Heart right ventricle (tissue), 16 donors: ENCODE results near the gene COX15. TPM values are rescaled to one million over a fixed set of nuclear protein-coding genes. Genes with fewer than 3 reads are reported as not detected.
A peak's percentile ranks its signal among the peaks of the same experiment; 100 is the strongest.

Experiments used
- ATAC-seq, 8 donors: fragments of 200-7000 bp; cut with Tn5 transposase; one replicate each; pipeline ENCODE4 v1.9.1; 2020; ENCODE audit warnings: mild to moderate bottlenecking in 8 of 8, moderate library complexity in 8 of 8, moderate number of reproducible peaks in 1 of 8
- DNase-seq, 2 donors: peaks; one replicate each; pipeline ENCODE4 v3.0.0-alpha.2; 2020
- H3K27ac ChIP-seq, 10 donors: fragments of 200-600 bp; sonication (generic) in 2 of 10; one replicate each; pipeline versions ENCODE4 v1.5.0 to v1.8.0; 2020 to 2022; ENCODE audit warnings: mild to moderate bottlenecking in 3 of 10
- H3K27me3 ChIP-seq, 7 donors: fragments of 200-600 bp; one replicate each; pipeline ENCODE4 v1.8.0; 2021 to 2022; ENCODE audit warnings: mild to moderate bottlenecking in 2 of 7
- H3K36me3 ChIP-seq, 9 donors: fragments of 200-600 bp; sonication (generic) in 1 of 9; one replicate each; pipeline versions ENCODE4 v1.5.0 to v1.8.0; 2020 to 2022; ENCODE audit warnings: mild to moderate bottlenecking in 2 of 9
- H3K4me1 ChIP-seq, 9 donors: fragments of 200-600 bp; sonication (generic) in 1 of 9; one replicate each; pipeline versions ENCODE4 v1.5.0 to v1.8.0; 2020 to 2022; ENCODE audit warnings: mild to moderate bottlenecking in 4 of 9
- H3K4me3 ChIP-seq, 10 donors: fragments of 200-600 bp; sonication (generic) in 2 of 10; one replicate each; pipeline versions ENCODE4 v1.5.0 to v1.8.0; 2020 to 2022; ENCODE audit warnings: mild to moderate bottlenecking in 7 of 10, moderate library complexity in 2 of 10
- H3K9me3 ChIP-seq, 11 donors: fragments of 200-600 bp in 10 of 11; sonication (generic) in 2 of 11; one replicate each; pipeline versions ENCODE4 v1.5.0 to v1.8.0; 2013 to 2022; ENCODE audit warnings: mild to moderate bottlenecking in 2 of 11, control low read depth in 1 of 11, moderate library complexity in 1 of 11
- whole genome bisulfite sequencing, 2 donors: extraction: QIAGEN DNeasy Blood & Tissue Kit; methylation state at CpG; one replicate each; pipeline ENCODE4 v1.1.7; 2013; ENCODE audit warnings: inconsistent platforms in 1 of 2; 5-methylcytosine and 5-hydroxymethylcytosine counted together
- intact Hi-C, 10 donors: fragments of 100-400 bp; cut with DNase I; formaldehyde crosslinking; loops; one replicate each; pipeline versions ENCODE4 v1.11.1 to v1.14.2; 2022
- polyA plus RNA-seq, 2 donors: library from polyadenylated mRNA; stranded (reverse); fragments of 200-250 nt; gene quantifications; one replicate each; pipeline ENCODE4 v1.2.3, GENCODE V29; 2013
- total RNA-seq, 10 donors: library from RNA; stranded (reverse); fragmentation: NEBNext Ultra II Directional in 3 of 10; extraction: Animal tissue kit (Norgen Biotek cat#: 25700) in 3 of 10; gene quantifications; one replicate each; pipeline versions ENCODE4 v1.2.1 to v1.2.4, GENCODE V29; 2021 to 2023
- TF ChIP-seq, protein P1 (sequence below), 9 donors: fragments of 200-600 bp; sonication (generic) in 2 of 9; IDR thresholded peaks; one replicate each; pipeline versions ENCODE4 v1.5.0 to v1.8.0; 2021 to 2022; ENCODE audit warnings: antibody characterized with exemption in 9 of 9, mild to moderate bottlenecking in 5 of 9, moderate library complexity in 1 of 9
- donor health status: Arrhythmogenic right ventricular cardiomyopathy.
- donor health status: ischemic (EF 13 %, LVEDD 7.1; RV severe dilation, severe dysfunction).
- donor health status: healthy with polysubstance abuse.
- donor health status: DM: no; HTN: yes; CAD: no.
- donor health status: DM: no; HTN: no; CAD: no.
- donor health status: ischemic (EF 25% LVEDD 6.9; RV normal size, moderate dysfunction).
- donor health status: ischemic (EF 25% LVEDD 5.7; RV mildly dilated, moderate dysfunction).
- donor health status: healthy.
- donor health status: DM: yes; HTN: yes; CAD: no.
- donor health status: Ischemic cardiomyopathy.
- donor health status: ischemic (EF 35%, LVEDD 5.7; RV mildly dilated, moderate dysfunction).
- donor health status: nonischemic (EF 11% LVEDD 7.7; RV severe dilation, severe dysfunction).
- donor health status: DM: yes; HTN: yes; CAD: no.
- donor health status: PGD.
- donor health status: ischemic (EF 29% LVEDD 5.4; RV normal size, mild dysfunction).
- donor health status: nonischemic (EF 23%, LVEDD 6.1; RV moderate dilation, normal function).

COX15 gene
- total and polyA plus RNA-seq, 12 donors = 12.5 to 47.2 (median 38.1) TPM

DNA sequence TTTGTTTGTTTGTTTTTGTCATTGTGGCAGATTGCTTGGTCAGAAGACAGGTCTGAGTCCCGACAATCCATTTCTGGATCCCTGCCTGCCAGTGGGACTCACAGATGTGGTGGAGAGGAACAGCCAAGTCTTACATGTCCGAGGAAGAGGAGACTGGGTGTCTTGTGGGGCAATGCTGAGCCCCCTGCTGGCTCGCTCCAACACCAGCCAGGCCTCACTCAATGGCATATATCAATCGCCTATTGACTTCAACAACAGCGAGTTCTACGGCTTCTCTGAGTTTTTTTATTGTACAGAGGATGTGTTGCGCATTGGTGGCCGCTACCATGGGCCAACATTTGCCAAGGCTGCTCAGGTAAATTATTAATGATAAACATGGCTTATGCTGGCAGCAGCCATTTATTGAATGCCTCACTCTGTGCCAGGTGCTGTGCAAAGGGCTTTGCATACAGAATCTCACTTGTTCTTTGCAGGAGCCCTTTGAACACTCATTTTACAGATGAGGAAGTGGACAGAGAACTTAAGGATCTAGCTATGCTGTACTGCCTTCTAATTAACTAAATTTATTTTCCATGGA, 33.3 kb downstream of the COX15 start:
- Histone ChIP-seq H3K4me3 (no peak overlapping the region), H3K9me3 (no peaks in the 10 kb centered on the region), H3K36me3 (peaks cover 0 to 98% (median 26%) of the 10 kb centered on the region in 9 donors), H3K27ac (no peak overlapping the region), H3K4me1 (no peaks in the 10 kb centered on the region), H3K27me3 (no peaks in the 10 kb centered on the region)
- ATAC-seq (no peak), DNase-seq (no peak)
- intact Hi-C loops = no loop called here
- TF ChIP-seq, protein P1, sequence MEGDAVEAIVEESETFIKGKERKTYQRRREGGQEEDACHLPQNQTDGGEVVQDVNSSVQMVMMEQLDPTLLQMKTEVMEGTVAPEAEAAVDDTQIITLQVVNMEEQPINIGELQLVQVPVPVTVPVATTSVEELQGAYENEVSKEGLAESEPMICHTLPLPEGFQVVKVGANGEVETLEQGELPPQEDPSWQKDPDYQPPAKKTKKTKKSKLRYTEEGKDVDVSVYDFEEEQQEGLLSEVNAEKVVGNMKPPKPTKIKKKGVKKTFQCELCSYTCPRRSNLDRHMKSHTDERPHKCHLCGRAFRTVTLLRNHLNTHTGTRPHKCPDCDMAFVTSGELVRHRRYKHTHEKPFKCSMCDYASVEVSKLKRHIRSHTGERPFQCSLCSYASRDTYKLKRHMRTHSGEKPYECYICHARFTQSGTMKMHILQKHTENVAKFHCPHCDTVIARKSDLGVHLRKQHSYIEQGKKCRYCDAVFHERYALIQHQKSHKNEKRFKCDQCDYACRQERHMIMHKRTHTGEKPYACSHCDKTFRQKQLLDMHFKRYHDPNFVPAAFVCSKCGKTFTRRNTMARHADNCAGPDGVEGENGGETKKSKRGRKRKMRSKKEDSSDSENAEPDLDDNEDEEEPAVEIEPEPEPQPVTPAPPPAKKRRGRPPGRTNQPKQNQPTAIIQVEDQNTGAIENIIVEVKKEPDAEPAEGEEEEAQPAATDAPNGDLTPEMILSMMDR (IDR thresholded peaks at IDR 0.05) = peak in 1 of 9 donors; percentile 14
- WGBS, 2 donors = 85 to 87% methylated on average over 8 of the region's 8 CpGs

DNA sequence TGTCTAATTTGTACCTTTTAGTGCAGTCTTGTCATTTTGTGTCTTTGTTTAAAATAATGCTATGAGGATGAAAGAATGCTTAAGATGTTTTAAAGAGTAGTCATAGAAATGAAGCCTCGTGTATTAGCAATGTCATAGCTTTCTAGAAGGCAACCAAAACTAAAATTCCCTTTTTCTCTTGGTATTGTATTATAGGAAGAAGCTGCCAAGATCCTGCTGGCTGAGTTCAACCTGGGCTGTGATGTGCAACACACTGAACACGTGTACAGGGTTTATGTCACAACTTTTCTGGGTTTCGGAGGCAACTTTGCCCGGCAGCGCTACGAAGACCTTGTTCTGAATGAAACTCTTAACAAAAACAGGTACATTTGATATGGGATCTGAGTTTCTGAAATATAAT, 36.2 kb downstream of the COX15 start:
- 94 to 96% methylated on average over 6 of the region's 6 CpGs for WGBS, 2 donors
- Histone ChIP-seq H3K27me3 (no peaks in the 10 kb centered on the region), H3K27ac (no peak overlapping the region), H3K4me1 (no peaks in the 10 kb centered on the region), H3K9me3 (no peaks in the 10 kb centered on the region), H3K4me3 (no peak overlapping the region), H3K36me3 (peaks cover 0 to 98% (median 29%) of the 10 kb centered on the region in 9 donors)
- TF ChIP-seq, protein P1 (IDR thresholded peaks at IDR 0.05) = no peak
- ATAC-seq (no peak), DNase-seq (no peak)
- intact Hi-C loops = no loop called here

DNA sequence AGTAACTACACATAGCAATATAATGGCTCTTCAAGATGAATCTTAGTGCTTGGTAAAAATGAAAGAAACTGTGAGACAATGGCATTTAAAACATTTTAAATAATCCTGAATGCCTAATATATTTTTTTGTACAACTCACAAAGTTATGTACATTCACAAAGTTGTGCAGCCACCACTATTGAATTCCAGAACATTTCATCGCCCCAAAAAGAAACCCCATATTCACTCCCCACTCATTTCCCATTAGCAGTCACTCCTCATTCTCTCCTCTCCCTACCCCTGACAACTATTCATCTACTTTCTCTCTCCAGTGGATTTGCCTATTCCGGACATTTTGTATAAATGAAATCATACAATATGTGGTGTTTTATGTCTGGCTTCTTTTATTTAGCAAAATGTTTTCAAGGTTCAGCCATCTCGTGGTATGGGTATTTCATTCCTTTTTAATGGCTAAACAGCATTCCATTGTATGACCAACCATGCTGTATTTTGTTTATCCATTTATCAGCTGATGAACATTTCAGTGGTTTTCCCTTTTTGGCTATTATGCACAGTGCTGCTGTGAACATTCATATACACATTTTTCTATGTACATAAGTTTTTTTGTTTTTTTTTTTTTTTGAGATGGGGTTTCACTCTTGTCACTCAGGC, 37.9 kb downstream of the COX15 start:
- ATAC-seq (no peak), DNase-seq (no peak)
- Histone ChIP-seq H3K27me3 (no peaks in the 10 kb centered on the region), H3K4me3 (no peak overlapping the region), H3K27ac (no peak overlapping the region), H3K4me1 (no peaks in the 10 kb centered on the region), H3K36me3 (peaks cover 0 to 99% (median 29%) of the 10 kb centered on the region in 9 donors), H3K9me3 (no peaks in the 10 kb centered on the region)
- WGBS, 2 donors = 96 to 97% methylated on average over 3 of the region's 3 CpGs
- intact Hi-C loops = no loop called here
- TF ChIP-seq, protein P1 (IDR thresholded peaks at IDR 0.05) = no peak

DNA sequence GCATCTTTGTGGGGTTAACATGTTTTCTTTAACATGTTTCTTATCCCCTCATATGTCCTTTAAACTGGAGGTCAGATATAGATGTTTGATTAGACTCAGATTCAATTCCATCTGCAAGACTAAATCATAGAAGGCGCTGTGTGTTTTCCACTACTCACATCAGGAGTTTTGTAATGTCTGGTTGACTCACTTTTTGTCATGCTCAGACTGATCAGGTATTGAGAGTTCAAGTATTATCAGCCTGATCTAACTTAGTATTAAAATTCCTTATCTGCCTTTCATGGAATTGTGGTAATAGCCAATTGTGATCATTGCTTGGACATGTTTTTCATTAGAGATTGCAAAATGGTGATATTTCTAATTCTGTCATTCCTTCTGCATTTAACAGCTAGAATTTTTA, 42.5 kb downstream of the COX15 start:
- H3K27me3 ChIP-seq = no peaks in the 10 kb centered on the region
- peaks cover 0 to 88% (median 12%) of the 10 kb centered on the region in 9 donors for H3K36me3 ChIP-seq
- H3K9me3 ChIP-seq = no peaks in the 10 kb centered on the region
- no peak for ATAC-seq
- peaks cover 0 to 10% (median 0%) of the 10 kb centered on the region in 9 donors for H3K4me1 ChIP-seq
- TF ChIP-seq, protein P1 (IDR thresholded peaks at IDR 0.05) = no peak
- no peak for DNase-seq
- no peak overlapping the region for H3K4me3 ChIP-seq
- 95 to 98% methylated on average over 1 of the region's 1 CpG for WGBS, 2 donors
- intact Hi-C loops = no loop called here
- H3K27ac ChIP-seq = no peak overlapping the region
